Measurements from ENCODE around the gene HNRNPCL2. TPM values are rescaled to one million over a fixed set of nuclear protein-coding genes. Genes with fewer than 3 reads are reported as not detected.
"Not testable (repeated sequence)": the region's sequence is repeated elsewhere in the genome, so short reads cannot be mapped to it uniquely, and the experiment has no call there.

HNRNPCL2 gene
- total RNA-seq (not detected), total RNA-seq (0 to 0.20 (median 0) reads per million in 172 experiments)
- not detected for polyA plus RNA-seq (2013, experiment 1 of 2)
- not detected for polyA plus RNA-seq (2013, experiment 2 of 2)

DNA sequence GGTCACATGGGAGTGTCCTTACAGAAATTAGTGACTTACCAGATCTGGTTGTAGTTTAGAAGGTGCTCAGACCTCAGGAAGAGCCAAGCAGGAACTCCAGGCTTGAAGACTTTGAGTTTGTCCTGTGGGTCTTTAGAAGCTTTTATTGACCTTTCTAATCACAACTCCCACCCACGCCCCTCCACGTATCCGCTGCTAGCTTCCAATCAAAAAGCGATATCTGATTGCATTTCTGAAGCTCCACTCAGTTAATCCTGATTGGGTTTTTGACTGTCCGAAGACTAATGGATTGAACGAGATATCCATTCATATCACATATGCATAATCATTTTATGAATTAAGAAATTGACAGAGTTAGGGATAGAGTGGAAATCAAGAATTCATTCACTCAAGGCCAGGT, at the start of gene HNRNPCL2:
Gene HNRNPCL2 (minus strand): TSS at position 101 of the 400 bp plus-strand sequence. CDS start 454 bp downstream, outside the sequence.
- H3K4me3 ChIP-seq (ENCODE audit: low read length); intact Hi-C loops (cut with DNase I, micrococcal nuclease); H3K27ac Mint-ChIP-seq; H3K4me1 Mint-ChIP-seq (ENCODE audit: low read depth); H3K27ac ChIP-seq (ENCODE audit: low read depth in 1 of 2, low read length in 2 of 2); H3K36me3 Mint-ChIP-seq (ENCODE audit: low read depth); H3K36me3 ChIP-seq (ENCODE audit: insufficient read depth, low read length); H3K4me3 Mint-ChIP-seq; H3K9me3 Mint-ChIP-seq; DNase-seq; POLR2A ChIA-PET; ATAC-seq (ENCODE audit: poor library complexity); CTCF ChIA-PET; H3K4me1 ChIP-seq (ENCODE audit: insufficient read depth, low read length); H3K9me3 ChIP-seq (ENCODE audit: control insufficient read depth in 1 of 2, insufficient read depth in 1 of 2, low read length in 2 of 2); H3K27me3 ChIP-seq (ENCODE audit: control insufficient read depth in 1 of 2, insufficient read depth in 2 of 2, low read length in 2 of 2): not testable (repeated sequence)
- peaks cover 40% of the 10 kb centered on the region for H3K27me3 Mint-ChIP-seq

DNA sequence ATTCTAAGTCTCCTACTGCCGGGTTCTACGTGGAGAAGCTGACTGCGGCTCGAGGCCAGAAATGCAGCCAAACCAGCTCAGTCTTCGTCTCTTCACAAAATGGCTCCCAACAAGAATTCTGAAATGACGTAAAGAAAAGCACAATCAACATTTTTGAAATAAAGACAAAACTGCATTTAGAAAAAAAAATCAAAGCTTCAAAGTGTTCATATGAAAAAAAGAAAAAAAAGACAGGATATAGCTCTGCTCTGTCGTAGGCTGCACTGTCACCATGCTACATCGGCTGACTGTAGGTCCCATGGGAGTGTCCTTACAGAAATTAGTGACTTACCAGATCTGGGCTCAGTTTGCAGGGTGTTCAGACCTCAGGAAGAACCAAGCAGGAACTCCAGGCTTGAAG, 48.9 kb upstream of the HNRNPCL2 start, which contains the start of gene HNRNPCL4:
Gene HNRNPCL4 (minus strand): TSS at position 101 of the 400 bp plus-strand sequence. CDS start 164 bp downstream, outside the sequence.
- H3K27me3 ChIP-seq (ENCODE audit: control insufficient read depth in 1 of 2, insufficient read depth in 2 of 2, low read length in 2 of 2); H3K27me3 Mint-ChIP-seq; H3K9me3 Mint-ChIP-seq; H3K4me3 ChIP-seq (ENCODE audit: low read length); H3K4me1 Mint-ChIP-seq (ENCODE audit: low read depth); H3K36me3 Mint-ChIP-seq (ENCODE audit: low read depth); H3K9me3 ChIP-seq (ENCODE audit: control insufficient read depth in 1 of 2, insufficient read depth in 1 of 2, low read length in 2 of 2); H3K4me1 ChIP-seq (ENCODE audit: insufficient read depth, low read length); ATAC-seq (ENCODE audit: poor library complexity); H3K27ac Mint-ChIP-seq; intact Hi-C loops (cut with DNase I, micrococcal nuclease); H3K4me3 Mint-ChIP-seq; H3K36me3 ChIP-seq (ENCODE audit: insufficient read depth, low read length); H3K27ac ChIP-seq (ENCODE audit: low read depth in 1 of 2, low read length in 2 of 2); DNase-seq; CTCF ChIA-PET; POLR2A ChIA-PET: not testable (repeated sequence)

DNA sequence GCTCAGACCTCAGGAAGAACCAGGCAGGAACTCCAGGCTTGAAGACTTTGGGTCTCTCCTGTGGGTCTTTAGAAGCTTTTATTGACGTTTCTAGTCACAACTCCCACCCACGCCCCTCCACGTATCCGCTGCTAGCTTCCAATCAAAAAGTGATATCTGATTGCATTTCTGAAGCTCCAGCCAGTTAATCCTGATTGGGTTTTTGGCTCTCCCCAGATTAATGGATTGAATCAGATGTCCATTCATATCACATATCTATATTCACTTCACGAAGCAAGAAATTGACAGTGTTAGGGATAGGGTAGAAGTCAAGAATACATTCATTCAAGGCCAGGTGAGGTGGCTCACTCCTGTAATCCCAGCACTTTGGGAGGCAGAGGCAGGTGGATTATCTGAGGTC, 39.3 kb upstream of the HNRNPCL2 start, which contains the start of gene PRAMEF26:
Gene PRAMEF26 (minus strand): TSS at position 101 of the 400 bp plus-strand sequence. CDS start 2,914 bp downstream, outside the sequence.
- POLR2A ChIA-PET; ATAC-seq (ENCODE audit: poor library complexity): not testable (repeated sequence)

DNA sequence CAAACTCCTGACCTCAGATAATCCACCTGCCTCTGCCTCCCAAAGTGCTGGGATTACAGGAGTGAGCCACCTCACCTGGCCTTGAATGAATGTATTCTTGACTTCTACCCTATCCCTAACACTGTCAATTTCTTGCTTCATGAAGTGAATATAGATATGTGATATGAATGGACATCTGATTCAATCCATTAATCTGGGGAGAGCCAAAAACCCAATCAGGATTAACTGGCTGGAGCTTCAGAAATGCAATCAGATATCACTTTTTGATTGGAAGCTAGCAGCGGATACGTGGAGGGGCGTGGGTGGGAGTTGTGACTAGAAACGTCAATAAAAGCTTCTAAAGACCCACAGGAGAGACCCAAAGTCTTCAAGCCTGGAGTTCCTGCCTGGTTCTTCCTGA, 46.2 kb downstream of the HNRNPCL2 start, which contains the start of gene PRAMEF25:
Gene PRAMEF25 (plus strand): TSS at position 301 of the 400 bp plus-strand sequence. CDS start 2,920 bp downstream, outside the sequence.
- H3K4me1 Mint-ChIP-seq (ENCODE audit: low read depth); DNase-seq; H3K4me3 Mint-ChIP-seq; intact Hi-C loops (cut with DNase I, micrococcal nuclease); POLR2A ChIA-PET; ATAC-seq (ENCODE audit: poor library complexity); H3K4me1 ChIP-seq (ENCODE audit: insufficient read depth, low read length); H3K27me3 ChIP-seq (ENCODE audit: control insufficient read depth in 1 of 2, insufficient read depth in 2 of 2, low read length in 2 of 2); H3K27me3 Mint-ChIP-seq; H3K4me3 ChIP-seq (ENCODE audit: low read length); H3K36me3 ChIP-seq (ENCODE audit: insufficient read depth, low read length); H3K27ac ChIP-seq (ENCODE audit: low read depth in 1 of 2, low read length in 2 of 2); H3K36me3 Mint-ChIP-seq (ENCODE audit: low read depth); CTCF ChIA-PET; H3K27ac Mint-ChIP-seq; H3K9me3 ChIP-seq (ENCODE audit: control insufficient read depth in 1 of 2, insufficient read depth in 1 of 2, low read length in 2 of 2); H3K9me3 Mint-ChIP-seq: not testable (repeated sequence)

More for the DNA sequence above, 39.3 kb upstream of the HNRNPCL2 start, which contains the start of gene PRAMEF26:
- DNase-seq; H3K4me1 ChIP-seq (ENCODE audit: insufficient read depth, low read length); H3K4me1 Mint-ChIP-seq (ENCODE audit: low read depth); CTCF ChIA-PET; H3K9me3 ChIP-seq (ENCODE audit: control insufficient read depth in 1 of 2, insufficient read depth in 1 of 2, low read length in 2 of 2); intact Hi-C loops (cut with DNase I, micrococcal nuclease); H3K36me3 Mint-ChIP-seq (ENCODE audit: low read depth); H3K27me3 Mint-ChIP-seq; H3K36me3 ChIP-seq (ENCODE audit: insufficient read depth, low read length); H3K4me3 Mint-ChIP-seq; H3K27ac Mint-ChIP-seq; H3K27me3 ChIP-seq (ENCODE audit: control insufficient read depth in 1 of 2, insufficient read depth in 2 of 2, low read length in 2 of 2); H3K9me3 Mint-ChIP-seq; H3K27ac ChIP-seq (ENCODE audit: low read depth in 1 of 2, low read length in 2 of 2); H3K4me3 ChIP-seq (ENCODE audit: low read length): not testable (repeated sequence)

Other genes starting within 250 kb of the HNRNPCL2 start
- not detected for gene PRAMEF4, start 230.7 kb downstream of the HNRNPCL2 start, total RNA-seq
- gene PRAMEF10, start 218.6 kb downstream of the HNRNPCL2 start, total RNA-seq, result not detected
- gene PRAMEF7, start 200.2 kb downstream of the HNRNPCL2 start, total RNA-seq, result not detected
- not detected for gene PRAMEF6, start 169.3 kb downstream of the HNRNPCL2 start, total RNA-seq
- not detected for gene PRAMEF27, start 60.3 kb downstream of the HNRNPCL2 start, total RNA-seq
- gene HNRNPCL3, start 56.1 kb downstream of the HNRNPCL2 start, total RNA-seq, result not detected
- gene PRAMEF25, start 46.1 kb downstream of the HNRNPCL2 start, total RNA-seq, result not detected
- not detected for gene PRAMEF26, start 39.2 kb upstream of the HNRNPCL2 start, total RNA-seq
- not detected for gene HNRNPCL4, start 48.8 kb upstream of the HNRNPCL2 start, total RNA-seq
- not detected for gene PRAMEF9, start 55.0 kb upstream of the HNRNPCL2 start, total RNA-seq
- gene PRAMEF13, start 84.6 kb upstream of the HNRNPCL2 start, total RNA-seq, result not detected
- not detected for gene PRAMEF18, start 109.3 kb upstream of the HNRNPCL2 start, total RNA-seq
- not detected for gene PRAMEF5, start 137.3 kb upstream of the HNRNPCL2 start, total RNA-seq
- not detected for gene PRAMEF8, start 168.3 kb upstream of the HNRNPCL2 start, total RNA-seq
- gene PRAMEF33, start 186.7 kb upstream of the HNRNPCL2 start, total RNA-seq, result not detected
- gene PRAMEF15, start 198.7 kb upstream of the HNRNPCL2 start, total RNA-seq, result not detected
- not detected for gene PRAMEF14, start 230.3 kb upstream of the HNRNPCL2 start, total RNA-seq

Data from CD4-positive, alpha-beta T cell (primary cell).